Neuronal stem cell (in vitro differentiated cells): ENCODE results near the gene RFTN2. TPM values are rescaled to one million over a fixed set of nuclear protein-coding genes. Genes with fewer than 3 reads are reported as not detected.

Experiments
- DNase-seq: peaks from one replicate; pipeline ENCODE4 v3.0.0-alpha.2; 2013; ENCODE audit warnings: low spot score
- H2AFZ ChIP-seq: one replicate; pipeline ENCODE4 v1.6.1; 2013; ENCODE audit warnings: mild to moderate bottlenecking, low read length, inconsistent platforms
- H2AK5ac ChIP-seq: 2 replicates; pipeline ENCODE4 v1.6.1; 2013; ENCODE audit warnings: low read depth, mild to moderate bottlenecking, inconsistent platforms, low read length, moderate library complexity, mixed read lengths
- H2BK120ac ChIP-seq: 2 replicates; pipeline ENCODE4 v1.6.1; 2013; ENCODE audit warnings: low read depth, mild to moderate bottlenecking, inconsistent platforms, low read length, moderate library complexity, mixed read lengths
- H2BK12ac ChIP-seq: one replicate; pipeline ENCODE4 v1.6.1; 2013; ENCODE audit warnings: low read length, inconsistent platforms
- H2BK15ac ChIP-seq: 2 replicates; pipeline ENCODE4 v1.6.1; 2013; ENCODE audit warnings: mild to moderate bottlenecking, low read length, inconsistent platforms, mixed read lengths
- H2BK5ac ChIP-seq: one replicate; pipeline ENCODE4 v1.6.1; 2013; ENCODE audit warnings: inconsistent platforms, mild to moderate bottlenecking, low read length, moderate library complexity
- H3K14ac ChIP-seq: one replicate; pipeline ENCODE4 v1.6.1; 2013; ENCODE audit warnings: low read length, inconsistent platforms
- H3K18ac ChIP-seq: 2 replicates; pipeline ENCODE4 v1.6.1; 2013; ENCODE audit warnings: low read length, inconsistent platforms
- H3K23ac ChIP-seq: 2 replicates; pipeline ENCODE4 v1.6.1; 2013; ENCODE audit warnings: low read depth, mild to moderate bottlenecking, mixed read lengths, low read length, inconsistent platforms; ENCODE audit not compliant: poor library complexity
- H3K27ac ChIP-seq: replicated peaks from 3 replicates; pipeline ENCODE4 v1.5.1; 2013; ENCODE audit warnings: low read length, inconsistent platforms
- H3K27me3 ChIP-seq, 3 experiments: 2 replicates each; pipeline ENCODE4 v1.6.1; 2013; ENCODE audit warnings: low read length in 3 of 3, mild to moderate bottlenecking in 2 of 3, inconsistent platforms in 1 of 3, low read depth in 1 of 3, mixed read lengths in 1 of 3, moderate library complexity in 1 of 3; ENCODE audit not compliant: control insufficient read depth in 3 of 3, insufficient read depth in 3 of 3
- H3K36me3 ChIP-seq, 2 donors: replicated peaks in 1 of 2; 2 replicates each; pipeline ENCODE4 v1.6.1; 2013; ENCODE audit warnings: low read length in 2 of 2; ENCODE audit not compliant: control insufficient read depth in 2 of 2, insufficient read depth in 2 of 2
- H3K4ac ChIP-seq: 2 replicates; pipeline ENCODE4 v1.6.1; 2013; ENCODE audit warnings: inconsistent platforms, mild to moderate bottlenecking, low read length, moderate library complexity
- H3K4me1 ChIP-seq, 2 donors: 1 replicate in 1 of 2; 2 replicates in 1 of 2; pipeline ENCODE4 v1.6.1; 2013; ENCODE audit warnings: low read length in 2 of 2, low read depth in 1 of 2; ENCODE audit not compliant: control insufficient read depth in 2 of 2, insufficient read depth in 1 of 2
- H3K4me2 ChIP-seq: one replicate; pipeline ENCODE4 v1.6.1; 2013; ENCODE audit warnings: mild to moderate bottlenecking, low read length, inconsistent platforms; ENCODE audit not compliant: insufficient read depth, poor library complexity, severe bottlenecking
- H3K4me3 ChIP-seq, 2 donors: 2 replicates each; pipeline ENCODE4 v1.5.1; 2013; ENCODE audit warnings: low read length in 2 of 2, mild to moderate bottlenecking in 2 of 2, inconsistent platforms in 1 of 2, moderate library complexity in 1 of 2
- H3K79me1 ChIP-seq: one replicate; pipeline ENCODE4 v1.6.1; 2013; ENCODE audit warnings: low read depth, mild to moderate bottlenecking, inconsistent platforms, low read length, moderate library complexity
- H3K9ac ChIP-seq: one replicate; pipeline ENCODE4 v1.6.1; 2013; ENCODE audit warnings: mild to moderate bottlenecking, low read depth, low read length, inconsistent platforms; ENCODE audit not compliant: poor library complexity
- H3K9me3 ChIP-seq, 2 donors: replicated peaks in 1 of 2; 2 replicates each; pipeline versions ENCODE3 to v1.6.1; 2013; ENCODE audit warnings: low read length in 2 of 2, mild to moderate bottlenecking in 2 of 2, inconsistent platforms in 1 of 2, low read depth in 1 of 2, mixed read lengths in 1 of 2, moderate library complexity in 1 of 2; ENCODE audit not compliant: control insufficient read depth in 2 of 2, insufficient read depth in 1 of 2
- H4K8ac ChIP-seq: one replicate; pipeline ENCODE4 v1.6.1; 2013; ENCODE audit warnings: low read depth, mild to moderate bottlenecking, inconsistent platforms, low read length, moderate library complexity
- H4K91ac ChIP-seq: one replicate; pipeline ENCODE4 v1.6.1; 2013; ENCODE audit warnings: low read length, low read depth, mild to moderate bottlenecking, inconsistent platforms; ENCODE audit not compliant: poor library complexity
- WGBS, 2 donors: extraction: QIAGEN DNeasy Blood & Tissue Kit; methylation state at CpG; one replicate each; pipeline ENCODE4 v1.1.7; 2013; ENCODE audit warnings: missing lambda C conversion rate in 2 of 2, mixed read lengths in 1 of 2; ENCODE audit not compliant: insufficient read length in 2 of 2, insufficient replicate concordance in 1 of 2; ENCODE audit errors: extremely low coverage in 2 of 2; 5-methylcytosine and 5-hydroxymethylcytosine counted together
- polyA plus RNA-seq, 2 experiments: library from polyadenylated mRNA; stranded (reverse); fragments of 200-250 nt; gene quantifications; one replicate each; pipeline ENCODE4 v1.2.3, GENCODE V29; 2013

The RFTN2 gene
- polyA plus RNA-seq (2013, experiment 1 of 2), result 8.6 TPM
- polyA plus RNA-seq (2013, experiment 2 of 2), result 8.4 TPM

GRCh38 chr2:197675246-197675645 is at the start of gene RFTN2:
TSS of gene RFTN2 (minus strand) at chr2:197675587. CDS start at chr2:197675458, 129 bp downstream.
- peak within 1 kb of the TSS; percentile 48 for H3K27ac ChIP-seq

GRCh38 chr2:197717863-197718262 is 42.5 kb upstream of the RFTN2 start:
- H3K27me3 ChIP-seq, result no peaks in the 10 kb centered on the region
- no peak overlapping the region for H4K8ac ChIP-seq
- no peak overlapping the region for H3K4me3 ChIP-seq
- no CpG with 5 or more reads among the region's 2 CpGs for WGBS, 2 donors
- no peak overlapping the region for H2AK5ac ChIP-seq
- H3K4me2 ChIP-seq, result no peak overlapping the region
- no peak overlapping the region for H3K18ac ChIP-seq
- no peak overlapping the region for H3K9ac ChIP-seq
- H3K4ac ChIP-seq, result no peak overlapping the region
- no peaks in the 10 kb centered on the region for H3K4me1 ChIP-seq
- H3K14ac ChIP-seq, result no peak overlapping the region
- no peak overlapping the region for H2BK15ac ChIP-seq
- H3K27ac ChIP-seq, result no peak overlapping the region
- H2BK5ac ChIP-seq, result no peak overlapping the region
- no peaks in the 10 kb centered on the region for H3K79me1 ChIP-seq
- no peak for DNase-seq
- no peaks in the 10 kb centered on the region for H3K36me3 ChIP-seq
- no peak overlapping the region for H3K23ac ChIP-seq
- H3K9me3 ChIP-seq, result no peaks in the 10 kb centered on the region
- no peak overlapping the region for H2BK120ac ChIP-seq
- no peak overlapping the region for H2AFZ ChIP-seq
- no peak overlapping the region for H4K91ac ChIP-seq
- no peak overlapping the region for H2BK12ac ChIP-seq

More at GRCh38 chr2:197675246-197675645, at the start of gene RFTN2:
- Histone ChIP-seq H3K4me3 (peak within 1 kb of the TSS in 1 of 2 donors; percentile 52), H4K8ac (no peak within 1 kb of the TSS), H3K23ac (no peak within 1 kb of the TSS), H3K9me3 (no peaks in the 10 kb centered on the region), H2BK12ac (no peak within 1 kb of the TSS), H2BK15ac (no peak within 1 kb of the TSS), H4K91ac (no peak within 1 kb of the TSS), H3K79me1 (no peaks in the 10 kb centered on the region), H3K4me1 (peaks cover 1 to 20% of the 10 kb centered on the region in 2 donors), H2BK120ac (no peak within 1 kb of the TSS), H3K18ac (no peak within 1 kb of the TSS), H3K4ac (no peak within 1 kb of the TSS), H3K9ac (no peak within 1 kb of the TSS), H3K4me2 (no peak within 1 kb of the TSS), H2AFZ (peak within 1 kb of the TSS; percentile 91), H2AK5ac (no peak within 1 kb of the TSS), H2BK5ac (no peak within 1 kb of the TSS), H3K14ac (no peak within 1 kb of the TSS), H3K27me3 (no peaks in the 10 kb centered on the region), H3K36me3 (no peaks in the 10 kb centered on the region)
- no CpG with 5 or more reads among the region's 3 CpGs for WGBS, 2 donors
- DNase-seq, result no peak

GRCh38 chr2:197713271-197713670 is 37.9 kb upstream of the RFTN2 start:
- Histone ChIP-seq H3K23ac (no peak overlapping the region), H3K36me3 (peaks cover 2 to 30% of the 10 kb centered on the region in 2 donors), H2BK120ac (no peak overlapping the region), H3K18ac (no peak overlapping the region), H2BK12ac (no peak overlapping the region), H3K9ac (no peak overlapping the region), H3K14ac (no peak overlapping the region), H2AK5ac (no peak overlapping the region), H3K27me3 (no peaks in the 10 kb centered on the region), H3K9me3 (no peaks in the 10 kb centered on the region), H3K79me1 (no peaks in the 10 kb centered on the region), H3K27ac (no peak overlapping the region), H2BK5ac (no peak overlapping the region), H3K4me1 (no peaks in the 10 kb centered on the region), H3K4me3 (no peak overlapping the region), H4K8ac (no peak overlapping the region), H3K4ac (no peak overlapping the region), H2AFZ (no peak overlapping the region), H2BK15ac (no peak overlapping the region), H3K4me2 (no peak overlapping the region), H4K91ac (no peak overlapping the region)
- DNase-seq, result no peak
- no CpG with 5 or more reads among the region's 3 CpGs for WGBS, 2 donors

- Histone ChIP-seq H3K4ac (no peak overlapping the region), H2AK5ac (no peak overlapping the region), H3K27ac (no peak overlapping the region), H2AFZ (no peak overlapping the region), H4K91ac (no peak overlapping the region), H2BK12ac (no peak overlapping the region), H3K27me3 (no peaks in the 10 kb centered on the region), H2BK120ac (no peak overlapping the region), H4K8ac (no peak overlapping the region), H2BK15ac (no peak overlapping the region), H3K79me1 (no peaks in the 10 kb centered on the region), H3K9me3 (no peaks in the 10 kb centered on the region), H3K36me3 (peaks cover 2 to 30% of the 10 kb centered on the region in 2 donors), H3K4me1 (peaks cover 4 to 6% of the 10 kb centered on the region in 2 donors), H3K14ac (no peak overlapping the region), H3K18ac (no peak overlapping the region), H3K23ac (no peak overlapping the region), H3K9ac (no peak overlapping the region), H2BK5ac (no peak overlapping the region), H3K4me2 (no peak overlapping the region), H3K4me3 (no peak overlapping the region)
- DNase-seq, result no peak
These were observed 36.2 kb upstream of the RFTN2 start for GRCh38 chr2:197711578-197711977.
